K562 (cell line): ENCODE data around the gene ATP9A. TPM values are rescaled to one million over a fixed set of nuclear protein-coding genes. Genes with fewer than 3 reads are reported as not detected.

Source experiments
- ATAC-seq: fragments of 200-7000 bp; cut with Tn5 transposase; 3 replicates; pipeline ENCODE4 v1.9.1; 2020; ENCODE audit warnings: moderate library complexity
- BruUV-seq: library from RNA; stranded (reverse); fragments of 400-500 nt; replicated peaks from 2 replicates; lab custom pipeline; 2021; lab: Mats Ljungman, UMichigan
- CTCF ChIA-PET: fragments of 300-600 bp; formaldehyde crosslinking; extraction: SDS; loops from one replicate; lab custom pipeline; 2021; ENCODE audit warnings: low intra/inter-chr PET ratio; lab: Yijun Ruan, JAX
- POLR2A ChIA-PET: fragments of 300-600, 350-650 bp; sonication (Branson Sonifier 250); formaldehyde crosslinking; extraction: SDS; loops from one replicate; lab custom pipeline; 2021; ENCODE audit warnings: antibody characterized with exemption, inconsistent platforms; lab: Yijun Ruan, JAX
- DNase-seq, 4 experiments: peaks; one replicate each; pipeline versions ENCODE4 v3.0.0 to v3.0.0-alpha.2; 2011 to 2018; ENCODE audit warnings: low spot score in 3 of 4, mixed read lengths in 3 of 4; ENCODE audit errors: extremely low read depth in 1 of 4
- FAIRE-seq: peaks from 2 replicates; lab custom pipeline; 2011; peaks lifted over from hg19 to GRCh38; lab: Jason Lieb, UNC
- H2AFZ ChIP-seq: 2 replicates; pipeline ENCODE4 v1.6.0; 2011; ENCODE audit warnings: low read depth, low read length, control low read depth, inconsistent platforms
- H3K27ac ChIP-seq: fragments of 200-600 bp; 3 replicates; pipeline ENCODE4 v1.8.0; 2011; ENCODE audit warnings: low read depth, mild to moderate bottlenecking, control low read depth, inconsistent platforms, low read length, moderate library complexity, mixed read lengths; ENCODE audit errors: extremely low read depth
- H3K27me3 ChIP-seq, 2 experiments: fragments of 300-600 bp in 1 of 2; 2 replicates in 1 of 2; 3 replicates in 1 of 2; pipeline versions ENCODE4 v1.6.0 to v1.8.0; 2011; ENCODE audit warnings: inconsistent platforms in 2 of 2, low read length in 2 of 2, mild to moderate bottlenecking in 1 of 2, mixed read lengths in 1 of 2, moderate library complexity in 1 of 2; ENCODE audit not compliant: control insufficient read depth in 2 of 2, insufficient read depth in 2 of 2
- H3K36me3 ChIP-seq: fragments of 300-600 bp; 3 replicates; pipeline ENCODE4 v1.8.0; 2011; ENCODE audit warnings: mild to moderate bottlenecking, low read length, inconsistent platforms; ENCODE audit not compliant: control insufficient read depth, insufficient read depth
- H3K4me1 ChIP-seq, 2 experiments: fragments of 200-600 bp in 1 of 2; replicated peaks in 1 of 2; 2 replicates in 1 of 2; 3 replicates in 1 of 2; pipeline versions ENCODE4 v1.5.1 to v1.8.0; 2011; ENCODE audit warnings: inconsistent platforms in 2 of 2, low read length in 2 of 2, mild to moderate bottlenecking in 1 of 2, mixed read lengths in 1 of 2, moderate library complexity in 1 of 2; ENCODE audit not compliant: control insufficient read depth in 2 of 2, insufficient read depth in 2 of 2
- H3K4me2 ChIP-seq: 2 replicates; pipeline ENCODE4 v1.6.1; 2011; ENCODE audit warnings: low read length, control low read depth, inconsistent platforms, mixed read lengths; ENCODE audit not compliant: insufficient read depth
- H3K4me3 ChIP-seq: fragments of 200-600 bp; sonication (generic), shearing (Covaris generic); 2 replicates; pipeline ENCODE4 v1.5.1; 2016; ENCODE audit warnings: control low read depth, inconsistent platforms
- H3K79me2 ChIP-seq: fragments of 200-600 bp; 3 replicates; pipeline ENCODE4 v1.8.0; 2011; ENCODE audit warnings: low read length, inconsistent platforms; ENCODE audit not compliant: control insufficient read depth, insufficient read depth
- H3K9ac ChIP-seq, 2 experiments: 2 replicates each; pipeline versions ENCODE4 v1.6.0 to v1.6.1; 2011; ENCODE audit warnings: low read depth in 2 of 2, low read length in 2 of 2, control low read depth in 1 of 2, inconsistent platforms in 1 of 2, mild to moderate bottlenecking in 1 of 2, mixed read lengths in 1 of 2; ENCODE audit not compliant: insufficient read depth in 1 of 2
- H3K9me1 ChIP-seq: one replicate; pipeline ENCODE4 v1.6.0; 2011; ENCODE audit warnings: inconsistent platforms, mild to moderate bottlenecking, low read length, moderate library complexity; ENCODE audit not compliant: control insufficient read depth, insufficient read depth
- H3K9me3 ChIP-seq: replicated peaks from 2 replicates; pipeline ENCODE4 v1.5.1; 2011; ENCODE audit warnings: low read depth, low read length, inconsistent platforms; ENCODE audit not compliant: control insufficient read depth, insufficient read depth
- H4K20me1 ChIP-seq: replicated peaks from 2 replicates; pipeline ENCODE4 v1.6.1; 2011; ENCODE audit warnings: low read length, inconsistent platforms, mixed read lengths; ENCODE audit not compliant: control insufficient read depth, insufficient read depth
- ARHGAP35 ChIP-seq: fragments of 450-650 bp; IDR thresholded peaks from 2 replicates; pipeline ENCODE4 v1.6.1; 2018; ENCODE audit not compliant: partially characterized antibody
- ILF3 ChIP-seq: fragments of 450-650 bp; IDR thresholded peaks from 2 replicates; pipeline ENCODE4 v1.6.1; 2018; ENCODE audit warnings: antibody characterized with exemption, mild to moderate bottlenecking, moderate library complexity, borderline replicate concordance
- KAT8 ChIP-seq: fragments of 450-650 bp; IDR thresholded peaks from 2 replicates; pipeline ENCODE4 v1.6.1; 2016; ENCODE audit warnings: low read depth, mild to moderate bottlenecking
- MEF2D ChIP-seq: conservative IDR thresholded peaks from 2 replicates; pipeline ENCODE4 v1.6.1; 2016; ENCODE audit warnings: low read depth, missing genetic modification characterization, missing compliant biosample characterization
- MYC ChIP-seq, 2 experiments: fragments of 250-450 bp in 1 of 2; sonication (Bioruptor Pico) in 1 of 2; IDR thresholded peaks; 2 replicates each; pipeline versions ENCODE4 v1.5.1 to v1.6.1; 2012 to 2021; ENCODE audit warnings: low read depth in 2 of 2, borderline replicate concordance in 1 of 2, improper control_type of control experiment in 1 of 2, low read length in 1 of 2, mild to moderate bottlenecking in 1 of 2, moderate library complexity in 1 of 2
- RB1 ChIP-seq: fragments of 450-650 bp; IDR thresholded peaks from 2 replicates; pipeline ENCODE4 v1.6.1; 2017; ENCODE audit warnings: low read depth, mild to moderate bottlenecking
- SMAD2 ChIP-seq: fragments of 150-350 bp; IDR thresholded peaks from 2 replicates; pipeline ENCODE4 v1.6.1; 2014; ENCODE audit warnings: low read depth, mild to moderate bottlenecking, low read length
- THRAP3 ChIP-seq: fragments of 450-650 bp; IDR thresholded peaks from 2 replicates; pipeline ENCODE4 v1.6.1; 2016; ENCODE audit warnings: mild to moderate bottlenecking, inconsistent platforms, borderline replicate concordance
- ZNF24 ChIP-seq: fragments of 450-650 bp; IDR thresholded peaks from 2 replicates; pipeline ENCODE4 v1.6.1; 2016
- ZNF318 ChIP-seq, 2 experiments: fragments of 450-650 bp; IDR thresholded peaks; 2 replicates each; pipeline ENCODE4 v1.6.1; 2016; ENCODE audit warnings: mild to moderate bottlenecking in 2 of 2, borderline replicate concordance in 1 of 2, low read depth in 1 of 2, moderate library complexity in 1 of 2
- WGBS: fragments of 100-300 bp; shearing (Covaris generic); methylation state at CpG from one replicate; pipeline ENCODE4 v1.1.6; 2016; ENCODE audit warnings: low coverage, mixed read lengths; ENCODE audit not compliant: insufficient coverage; ENCODE audit errors: missing lambda C conversion rate; 5-methylcytosine and 5-hydroxymethylcytosine counted together
- in situ Hi-C: fragments of 300-500 bp; cut with MboI; formaldehyde crosslinking; loops from 4 replicates; pipeline ENCODE4 v1.15.0; 2018; ENCODE audit warnings: inconsistent platforms, mixed read lengths
- intact Hi-C: fragments of 100-400 bp; cut with micrococcal nuclease; formaldehyde crosslinking; loops from 2 replicates; pipeline ENCODE4 v1.14.2; 2022
- polyA plus RNA-seq, 8 experiments: library from polyadenylated mRNA; depleted of rRNA in 4 of 8; stranded (reverse) in 5 of 8; unstranded in 3 of 8; fragments of >200 nt; fragmentation: Nextera tagmentation in 2 of 8; fragmentation: Illumina TruSeq in 1 of 8; extraction: Ambion mirVana in 2 of 8; extraction: Trizol in 1 of 8; gene quantifications; 2 replicates each; pipeline versions ENCODE4 v1.2.1 to v1.2.3, GENCODE V29; 2011 to 2014; ENCODE audit warnings: inconsistent platforms in 1 of 8, missing spikeins in 1 of 8
- total RNA-seq, 7 experiments: library from RNA; depleted of rRNA in 6 of 7; stranded (reverse); fragments of >200 nt in 6 of 7; fragmentation: Illumina TruSeq in 2 of 7; extraction: Trizol in 2 of 7; gene quantifications; 2 replicates each; pipeline versions ENCODE4 v1.2.1 to v1.2.3, GENCODE V29; 2011 to 2021; ENCODE audit warnings: low replicate concordance in 1 of 7
- TF ChIP-seq, protein P1 (sequence below): sonication (generic); formaldehyde crosslinking; IDR thresholded peaks from 2 replicates; pipeline ENCODE4 v1.8.0; 2022; ENCODE audit warnings: mild to moderate bottlenecking, missing genetic modification reagents

ATP9A gene
- total and polyA plus RNA-seq, 9 of the 15 experiments (the other 6 are each of a cell fraction or from before 2014, with no cell fraction given) = 0.18 to 0.62 (median 0.29) TPM

DNA sequence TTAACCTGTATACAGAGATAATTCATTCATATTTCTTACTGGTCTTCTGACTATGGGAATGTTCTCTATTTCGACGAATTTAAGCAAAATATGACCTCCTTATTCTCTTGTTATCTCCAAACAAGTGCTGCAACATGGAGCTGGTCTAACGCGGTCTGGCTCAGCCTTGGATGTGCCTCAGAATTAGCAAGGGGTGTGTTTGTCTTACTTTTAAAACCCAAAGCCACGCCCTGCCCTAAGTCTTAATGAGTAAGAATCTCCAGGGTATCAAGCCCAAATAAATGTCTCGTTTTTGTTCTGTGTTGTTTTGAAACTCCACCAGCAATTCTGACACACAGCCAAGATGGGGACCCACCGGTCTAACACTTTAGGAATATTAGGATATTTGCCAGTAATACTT is 99.2 kb downstream of the ATP9A start:
- no peaks in the 10 kb centered on the region for H3K9me3 ChIP-seq
- BruUV-seq = no TSS peak
- H3K4me3 ChIP-seq = no peak overlapping the region
- no peak overlapping the region for H3K9ac ChIP-seq
- H2AFZ ChIP-seq = no peak overlapping the region
- H3K9me1 ChIP-seq = no peaks in the 10 kb centered on the region
- H3K36me3 ChIP-seq = no peaks in the 10 kb centered on the region
- no peak for ATAC-seq
- H3K4me2 ChIP-seq = no peak overlapping the region
- H3K79me2 ChIP-seq = no peaks in the 10 kb centered on the region
- POLR2A ChIA-PET = no interaction called here
- CTCF ChIA-PET = no interaction called here
- DNase-seq = no peak
- WGBS = under 1% methylated on average over 7 of the region's 7 CpGs
- H3K27ac ChIP-seq = no peak overlapping the region
- in situ Hi-C loops = no loop called here
- intact Hi-C loops = no loop called here
- H4K20me1 ChIP-seq = no peaks in the 10 kb centered on the region; the same call in none of the 2 replicates
- H3K4me1 ChIP-seq = no peaks in the 10 kb centered on the region
- H3K27me3 ChIP-seq = peaks cover 10 to 54% of the 10 kb centered on the region in 2 experiments
- no peak for FAIRE-seq
- no peak for TF ChIP-seq ARHGAP35
- TF ChIP-seq ZNF24 = no peak
- TF ChIP-seq, protein P1, sequence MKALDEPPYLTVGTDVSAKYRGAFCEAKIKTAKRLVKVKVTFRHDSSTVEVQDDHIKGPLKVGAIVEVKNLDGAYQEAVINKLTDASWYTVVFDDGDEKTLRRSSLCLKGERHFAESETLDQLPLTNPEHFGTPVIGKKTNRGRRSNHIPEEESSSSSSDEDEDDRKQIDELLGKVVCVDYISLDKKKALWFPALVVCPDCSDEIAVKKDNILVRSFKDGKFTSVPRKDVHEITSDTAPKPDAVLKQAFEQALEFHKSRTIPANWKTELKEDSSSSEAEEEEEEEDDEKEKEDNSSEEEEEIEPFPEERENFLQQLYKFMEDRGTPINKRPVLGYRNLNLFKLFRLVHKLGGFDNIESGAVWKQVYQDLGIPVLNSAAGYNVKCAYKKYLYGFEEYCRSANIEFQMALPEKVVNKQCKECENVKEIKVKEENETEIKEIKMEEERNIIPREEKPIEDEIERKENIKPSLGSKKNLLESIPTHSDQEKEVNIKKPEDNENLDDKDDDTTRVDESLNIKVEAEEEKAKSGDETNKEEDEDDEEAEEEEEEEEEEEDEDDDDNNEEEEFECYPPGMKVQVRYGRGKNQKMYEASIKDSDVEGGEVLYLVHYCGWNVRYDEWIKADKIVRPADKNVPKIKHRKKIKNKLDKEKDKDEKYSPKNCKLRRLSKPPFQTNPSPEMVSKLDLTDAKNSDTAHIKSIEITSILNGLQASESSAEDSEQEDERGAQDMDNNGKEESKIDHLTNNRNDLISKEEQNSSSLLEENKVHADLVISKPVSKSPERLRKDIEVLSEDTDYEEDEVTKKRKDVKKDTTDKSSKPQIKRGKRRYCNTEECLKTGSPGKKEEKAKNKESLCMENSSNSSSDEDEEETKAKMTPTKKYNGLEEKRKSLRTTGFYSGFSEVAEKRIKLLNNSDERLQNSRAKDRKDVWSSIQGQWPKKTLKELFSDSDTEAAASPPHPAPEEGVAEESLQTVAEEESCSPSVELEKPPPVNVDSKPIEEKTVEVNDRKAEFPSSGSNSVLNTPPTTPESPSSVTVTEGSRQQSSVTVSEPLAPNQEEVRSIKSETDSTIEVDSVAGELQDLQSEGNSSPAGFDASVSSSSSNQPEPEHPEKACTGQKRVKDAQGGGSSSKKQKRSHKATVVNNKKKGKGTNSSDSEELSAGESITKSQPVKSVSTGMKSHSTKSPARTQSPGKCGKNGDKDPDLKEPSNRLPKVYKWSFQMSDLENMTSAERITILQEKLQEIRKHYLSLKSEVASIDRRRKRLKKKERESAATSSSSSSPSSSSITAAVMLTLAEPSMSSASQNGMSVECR (CRISPR knock-in tag) = no peak
- no peak for TF ChIP-seq ILF3
- no peak for TF ChIP-seq THRAP3
- TF ChIP-seq SMAD2 = no peak
- no peak for TF ChIP-seq KAT8
- no peak for TF ChIP-seq RB1
- no peak for TF ChIP-seq ZNF318 (IDR thresholded peaks at IDR 0.05; ENCODE audit: borderline replicate concordance in 1 of 2, low read depth in 1 of 2)
- no peak for TF ChIP-seq MEF2D (tag)
- TF ChIP-seq MYC (IDR thresholded peaks at IDR 0.05; ENCODE audit: low read depth, low read length) = no peak
- no peak for TF ChIP-seq MYC (CRISPR knock-in tag; IDR thresholded peaks at IDR 0.05; ENCODE audit: borderline replicate concordance, low read depth)
